DMS 273 (cell line): Measurements from ENCODE around the gene LRP11.
"Not testable (repeated sequence)": the region's sequence is repeated elsewhere in the genome, so short reads cannot be mapped to it uniquely, and the experiment has no call there.

Source experiments
- DNase-seq: peaks from one replicate; lab custom pipeline; 2025; ENCODE audit not compliant: unreplicated experiment; lab: John Stamatoyannopoulos, UW

LRP11 gene, protein sequence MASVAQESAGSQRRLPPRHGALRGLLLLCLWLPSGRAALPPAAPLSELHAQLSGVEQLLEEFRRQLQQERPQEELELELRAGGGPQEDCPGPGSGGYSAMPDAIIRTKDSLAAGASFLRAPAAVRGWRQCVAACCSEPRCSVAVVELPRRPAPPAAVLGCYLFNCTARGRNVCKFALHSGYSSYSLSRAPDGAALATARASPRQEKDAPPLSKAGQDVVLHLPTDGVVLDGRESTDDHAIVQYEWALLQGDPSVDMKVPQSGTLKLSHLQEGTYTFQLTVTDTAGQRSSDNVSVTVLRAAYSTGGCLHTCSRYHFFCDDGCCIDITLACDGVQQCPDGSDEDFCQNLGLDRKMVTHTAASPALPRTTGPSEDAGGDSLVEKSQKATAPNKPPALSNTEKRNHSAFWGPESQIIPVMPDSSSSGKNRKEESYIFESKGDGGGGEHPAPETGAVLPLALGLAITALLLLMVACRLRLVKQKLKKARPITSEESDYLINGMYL

DNA sequence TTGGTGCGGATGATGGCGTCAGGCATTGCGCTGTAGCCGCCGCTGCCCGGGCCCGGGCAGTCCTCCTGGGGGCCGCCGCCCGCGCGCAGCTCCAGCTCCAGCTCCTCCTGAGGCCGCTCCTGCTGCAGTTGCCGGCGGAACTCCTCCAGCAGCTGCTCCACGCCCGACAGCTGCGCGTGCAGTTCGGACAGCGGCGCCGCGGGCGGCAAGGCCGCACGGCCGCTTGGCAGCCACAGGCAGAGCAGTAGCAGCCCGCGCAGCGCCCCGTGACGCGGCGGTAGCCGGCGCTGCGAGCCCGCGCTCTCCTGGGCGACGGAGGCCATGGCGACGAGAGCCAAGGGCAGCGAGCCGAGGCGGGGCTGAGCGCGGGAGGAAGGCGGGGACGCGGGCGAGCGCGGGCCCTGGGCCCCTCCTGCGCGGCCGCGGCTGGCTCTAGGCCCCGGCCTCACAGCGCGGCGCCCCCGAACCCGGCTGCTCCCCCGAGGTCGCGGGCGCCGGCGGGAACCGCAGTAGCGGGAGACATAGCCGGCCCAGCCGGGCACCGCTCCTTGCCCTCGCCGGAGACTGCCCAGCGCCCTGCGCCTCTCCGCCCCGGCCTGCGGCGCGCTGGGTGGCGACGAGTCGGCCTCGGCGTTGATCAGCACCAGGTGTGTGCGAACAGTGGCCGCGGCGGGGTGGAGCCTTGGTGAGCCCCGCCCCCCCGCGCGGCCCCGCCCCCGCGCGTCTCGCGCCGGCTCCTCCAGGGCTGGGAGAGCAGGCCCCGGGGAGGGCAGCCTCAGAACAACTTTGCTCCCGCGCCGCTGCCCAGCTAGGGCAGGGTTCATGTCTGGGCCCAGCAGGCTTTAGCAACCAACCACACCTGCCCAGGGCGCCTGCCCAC lies at the start of gene LRP11:
Gene LRP11 (minus strand): TSS at position 662 of the 880 bp plus-strand sequence. CDS start 339 bp downstream, at position 323.
- DNase-seq: peak; percentile 92

DNA sequence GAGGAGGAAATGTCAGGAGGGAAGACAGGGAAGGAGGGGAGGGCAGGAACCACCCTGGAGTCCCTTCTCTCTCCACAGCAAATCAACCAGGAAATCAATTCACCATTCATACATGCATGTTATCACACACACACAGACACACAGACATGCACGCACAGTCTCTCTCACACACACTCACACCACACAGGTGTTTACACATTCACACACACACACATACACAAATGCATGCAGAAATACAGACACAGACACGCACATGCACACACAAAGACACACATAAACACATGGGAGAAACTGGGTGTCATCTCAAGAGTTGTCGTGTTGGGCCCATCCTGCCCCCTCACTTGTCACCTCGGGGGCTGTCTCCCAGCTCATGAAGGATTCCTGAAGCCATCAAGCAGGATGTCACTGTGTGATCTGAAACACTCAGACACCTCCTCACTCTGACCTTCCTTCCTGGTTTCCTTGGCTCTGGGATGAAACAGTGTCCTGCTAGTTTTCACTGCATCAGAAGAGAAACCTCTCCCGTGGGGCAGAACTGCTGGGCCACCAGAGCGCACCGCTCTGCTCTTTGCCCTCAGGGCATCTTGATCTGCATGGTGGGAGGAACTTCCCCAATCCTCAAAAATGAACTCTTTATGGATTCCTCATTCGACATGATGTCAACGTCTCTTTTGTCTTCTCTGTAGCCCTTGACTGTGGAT lies 49.5 kb upstream of the LRP11 start:
- DNase-seq: no peak

DNA sequence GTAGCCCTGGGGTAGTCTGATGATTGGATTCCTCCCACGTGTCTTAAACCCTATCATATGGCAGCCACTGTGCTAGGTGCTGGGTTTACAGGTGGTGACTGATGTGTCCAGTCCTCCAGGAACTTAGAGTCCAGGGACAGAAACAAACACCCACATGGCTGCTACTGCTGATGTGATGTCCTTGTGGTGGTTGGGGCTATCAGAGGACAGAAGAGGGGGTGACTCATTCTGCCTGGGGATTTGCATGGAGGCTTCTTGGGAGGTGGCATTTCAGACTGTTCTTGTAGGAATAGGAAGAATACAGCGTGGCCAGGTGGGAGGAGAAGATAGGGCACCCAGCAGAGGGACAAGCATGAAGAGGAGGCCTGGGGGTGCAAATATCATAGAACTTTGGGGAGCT lies 48.9 kb upstream of the LRP11 start:
- no peak for DNase-seq

DNA sequence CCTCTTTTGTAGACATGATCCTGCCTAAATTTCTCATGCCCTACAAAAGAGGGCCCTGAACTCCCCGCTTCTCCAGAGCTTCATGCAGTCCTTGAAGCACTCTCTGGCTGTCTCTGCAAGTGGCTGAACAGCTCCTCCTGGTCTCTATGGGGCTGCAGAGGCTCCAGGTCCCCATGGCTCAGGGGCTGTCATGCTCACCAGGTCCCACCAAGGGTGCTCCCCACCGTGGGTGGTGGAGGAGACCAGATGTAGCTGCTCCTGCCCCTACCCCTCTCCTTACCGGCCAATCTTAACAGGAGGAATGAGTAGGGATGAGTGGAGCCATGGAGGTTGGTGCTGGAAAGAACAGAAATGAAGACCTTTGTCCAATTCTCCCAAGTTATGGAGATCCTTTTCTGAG lies 48.5 kb upstream of the LRP11 start:
- not testable (repeated sequence) for DNase-seq

DNA sequence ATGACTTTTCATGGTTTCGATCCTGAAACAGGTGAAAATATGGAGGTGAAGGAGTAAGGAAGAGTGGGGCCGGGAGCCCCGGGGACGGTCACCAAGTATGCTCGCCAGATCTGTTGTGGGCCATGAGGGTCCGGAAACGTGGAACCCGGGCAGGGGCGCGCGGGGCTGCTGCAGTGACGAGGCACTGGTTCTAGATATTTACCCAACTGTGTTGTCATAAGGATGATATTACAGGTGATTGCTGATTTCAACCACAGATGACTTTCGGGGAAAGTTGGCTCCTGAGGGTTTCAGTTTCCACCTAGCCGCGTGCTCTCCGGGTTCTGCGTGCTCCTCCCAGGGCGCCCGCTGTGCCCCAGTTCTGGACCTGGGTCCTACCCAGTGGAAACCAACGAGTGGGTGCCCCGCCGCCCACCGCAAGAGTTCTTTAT lies 46.6 kb upstream of the LRP11 start:
- no peak for DNase-seq

DNA sequence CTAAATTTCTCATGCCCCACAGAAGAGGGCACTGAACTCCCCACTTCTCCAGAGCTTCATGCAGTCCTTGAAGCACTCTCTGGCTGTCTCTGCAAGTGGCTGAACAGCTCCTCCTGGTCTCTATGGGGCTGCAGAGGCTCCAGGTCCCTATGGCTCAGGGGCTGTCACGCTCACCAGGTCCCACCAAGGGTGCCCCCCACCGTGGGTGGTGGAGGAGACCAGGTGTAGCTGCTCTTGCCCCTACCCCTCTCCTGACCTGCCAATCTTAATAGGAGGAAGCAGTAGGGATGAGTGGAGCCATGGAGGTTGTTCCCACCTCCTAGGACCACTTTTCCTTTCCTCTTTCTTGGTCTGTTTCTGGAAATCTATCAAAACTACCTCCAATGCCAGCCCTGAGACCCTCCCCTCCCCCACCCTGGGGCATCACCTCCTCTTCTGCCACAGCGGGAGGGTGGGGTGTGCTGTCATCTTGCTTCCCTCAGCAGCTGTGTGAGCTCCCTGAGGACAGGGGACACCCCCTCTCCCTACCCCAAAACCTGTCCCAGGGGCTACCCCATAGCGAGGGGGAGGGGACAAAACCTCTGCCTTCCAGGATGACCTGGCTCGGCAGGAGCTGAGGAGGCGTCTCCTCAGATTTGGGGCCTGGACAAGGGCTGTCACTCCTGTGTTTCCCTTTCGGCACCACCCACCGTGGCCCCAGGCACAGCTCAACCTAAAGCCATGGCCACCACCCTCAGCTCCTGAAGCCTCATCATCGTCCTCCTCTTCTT lies 45.7 kb upstream of the LRP11 start:
- DNase-seq: no peak

DNA sequence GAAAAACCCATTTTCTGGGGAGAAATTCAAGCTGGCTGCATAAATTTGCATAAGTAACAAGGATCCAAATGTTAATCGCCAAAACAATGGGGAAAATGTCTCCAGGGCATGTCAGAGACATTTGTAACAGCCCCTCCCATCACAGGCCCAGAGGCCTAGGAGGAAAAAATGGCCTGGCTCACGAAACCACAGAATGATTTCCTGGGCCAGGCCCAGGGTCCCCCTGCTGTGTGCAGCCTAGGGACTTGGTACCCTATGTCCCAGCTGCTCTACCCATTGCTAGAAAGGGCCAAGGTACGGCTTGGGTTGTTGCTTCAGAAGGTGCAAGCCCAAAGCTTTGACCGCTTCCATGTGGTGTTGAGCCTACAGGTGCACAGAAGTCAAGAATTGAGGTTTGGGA lies 44.3 kb upstream of the LRP11 start:
- not testable (repeated sequence) for DNase-seq

DNA sequence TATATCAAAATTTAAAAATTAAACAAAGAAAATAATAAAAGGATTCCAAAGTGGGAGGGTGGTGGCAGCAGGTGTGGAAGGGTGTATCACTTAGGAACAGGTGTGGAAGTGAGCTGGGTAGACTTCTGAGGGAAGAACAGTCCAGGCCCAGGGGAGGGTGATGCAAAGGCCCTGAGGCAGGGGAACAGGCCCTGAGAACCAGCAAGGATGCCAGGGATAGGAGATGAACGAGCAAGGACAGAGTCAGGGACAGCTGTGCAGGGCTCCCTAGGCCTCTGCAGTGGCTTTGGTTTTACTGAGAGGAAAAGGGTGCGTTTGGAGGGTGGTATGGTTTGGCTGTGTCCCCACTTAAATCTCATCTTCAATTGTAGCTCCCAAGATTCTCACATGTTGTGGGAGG lies 43.2 kb upstream of the LRP11 start:
- no peak for DNase-seq

DNA sequence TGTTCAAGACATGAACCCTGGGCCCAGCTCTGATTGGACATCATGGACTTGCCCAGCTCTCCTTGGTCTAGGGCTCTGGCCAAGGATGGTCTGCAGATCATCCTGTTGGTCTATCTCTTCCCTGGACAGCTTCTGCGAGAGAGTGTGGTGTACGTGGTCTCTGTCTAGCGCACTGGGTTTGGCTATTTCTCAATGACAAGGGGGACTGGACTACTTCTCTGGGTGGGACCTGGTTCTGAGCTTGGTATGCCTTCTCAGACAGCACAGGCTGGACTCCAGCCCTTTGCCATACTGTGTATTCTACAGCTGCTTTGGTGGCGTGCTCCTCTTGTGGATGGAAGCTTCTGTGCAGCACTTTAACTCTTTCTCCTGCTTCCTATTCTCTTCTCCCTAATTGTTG lies 42.2 kb upstream of the LRP11 start:
- DNase-seq: no peak

DNA sequence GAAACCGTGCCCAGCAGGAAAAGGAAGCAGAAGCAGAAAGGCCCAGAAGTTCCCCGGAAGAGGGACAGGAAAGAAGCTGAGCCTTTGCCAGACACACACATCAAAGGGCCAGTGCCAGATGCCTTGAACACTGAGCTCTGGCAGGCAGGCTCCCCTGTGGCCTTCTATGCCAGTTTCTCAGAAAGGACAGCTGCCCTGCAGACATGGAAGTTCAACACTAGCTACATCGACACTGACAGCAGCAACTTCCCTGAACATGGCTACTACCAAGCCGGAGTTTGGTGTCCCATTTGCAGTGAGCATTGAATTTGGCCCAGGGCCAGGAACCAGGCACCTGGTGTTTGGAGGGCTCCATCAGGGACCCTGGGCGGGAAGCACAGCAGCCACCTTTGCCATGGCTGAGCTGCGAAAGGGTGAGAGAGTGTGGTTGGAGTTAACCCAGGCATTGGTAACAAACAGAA lies 41.8 kb upstream of the LRP11 start:
- DNase-seq: peak; percentile 70

DNA sequence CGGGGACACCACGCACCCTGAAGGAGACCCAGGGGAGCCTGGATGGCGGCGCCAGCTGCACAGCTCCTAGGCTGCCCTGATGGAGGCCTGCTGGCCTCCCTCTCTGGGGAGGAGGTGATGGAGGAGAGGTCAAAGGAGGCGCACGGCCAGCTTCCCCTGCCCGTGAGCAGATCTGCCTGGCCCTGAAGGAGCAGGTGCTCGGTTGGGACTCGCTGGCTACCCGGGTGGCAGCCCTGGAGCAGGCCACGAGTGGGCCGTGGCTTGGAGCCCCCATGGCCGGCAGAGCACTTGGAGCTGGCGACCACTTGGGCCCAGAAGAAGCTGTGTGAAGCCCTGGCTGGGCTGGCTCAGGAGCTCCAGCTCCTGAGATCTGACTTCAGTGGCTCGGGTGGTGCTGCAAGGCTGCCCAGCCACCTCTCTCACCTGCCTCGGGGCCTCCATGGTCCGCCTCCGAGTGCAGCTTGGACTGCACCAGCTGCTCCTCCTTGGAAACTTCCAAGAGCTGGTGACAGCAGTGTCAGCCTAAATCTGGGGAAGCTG lies 41.3 kb upstream of the LRP11 start:
- DNase-seq: no peak

DNA sequence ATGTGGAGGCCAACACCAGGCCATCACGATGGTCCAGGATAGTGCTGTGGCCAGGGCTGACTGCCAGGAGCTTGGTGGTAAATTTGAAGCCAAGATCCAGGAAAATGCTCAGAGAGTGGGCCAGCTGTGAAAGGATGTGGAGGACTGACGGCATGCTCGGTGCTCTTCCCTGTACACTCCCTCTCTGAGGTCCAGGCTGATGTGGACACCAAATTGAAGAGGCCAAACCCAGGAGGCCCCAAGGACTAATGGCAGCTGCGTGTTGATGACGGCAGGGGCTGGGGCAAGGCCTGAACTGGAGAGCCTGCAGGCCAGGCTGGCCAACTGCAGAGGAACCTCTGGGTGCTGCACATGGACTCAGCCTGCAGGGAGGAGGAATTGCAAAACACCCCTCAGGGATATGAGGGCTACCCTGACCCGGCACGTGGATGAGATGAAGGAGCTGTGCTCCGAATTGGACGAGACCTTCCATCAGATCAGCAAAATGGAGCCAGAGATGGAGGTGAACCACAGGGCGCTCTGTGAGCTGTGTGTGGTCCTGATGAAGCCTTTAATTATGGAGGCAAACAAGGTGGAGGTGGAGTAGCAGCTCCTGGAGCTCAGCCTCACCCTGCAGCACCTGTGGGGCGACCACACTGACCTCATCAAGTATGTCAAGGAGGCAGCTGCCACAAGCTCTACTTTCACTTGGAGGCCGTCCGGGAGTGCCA lies 40.7 kb upstream of the LRP11 start:
- DNase-seq: no peak

DNA sequence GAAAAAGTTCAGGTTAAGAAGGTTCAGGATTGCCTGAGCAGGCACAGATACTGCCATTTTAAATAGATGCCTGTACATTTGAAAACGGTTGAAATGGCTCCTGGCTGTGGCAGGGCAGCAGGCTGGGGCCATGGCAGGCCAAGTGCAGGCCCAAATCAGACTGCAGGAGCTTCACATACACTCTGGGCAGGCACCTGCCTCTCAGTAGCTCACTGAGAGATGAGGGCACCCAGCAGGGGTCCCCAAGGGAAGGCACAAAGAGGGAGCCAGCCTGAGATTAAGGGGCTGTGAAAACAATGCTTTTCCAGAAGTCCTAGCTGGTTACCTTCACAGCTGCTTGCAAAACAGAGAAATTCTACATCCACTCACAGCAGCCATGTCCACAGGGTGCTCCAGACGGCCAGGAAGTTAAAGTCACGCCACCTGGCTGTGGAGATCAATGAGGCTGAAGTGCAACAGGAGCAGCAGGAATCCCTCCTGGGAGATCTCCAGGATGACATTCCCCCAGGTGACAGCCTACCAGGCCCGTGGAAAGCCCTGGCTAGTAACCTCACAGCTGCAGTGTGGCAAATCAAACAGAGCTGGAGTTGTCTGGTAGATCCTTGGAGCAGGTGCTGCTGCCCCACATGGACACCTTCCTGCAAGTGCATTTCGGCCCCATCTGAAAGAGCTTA lies 39.9 kb upstream of the LRP11 start:
- no peak for DNase-seq

DNA sequence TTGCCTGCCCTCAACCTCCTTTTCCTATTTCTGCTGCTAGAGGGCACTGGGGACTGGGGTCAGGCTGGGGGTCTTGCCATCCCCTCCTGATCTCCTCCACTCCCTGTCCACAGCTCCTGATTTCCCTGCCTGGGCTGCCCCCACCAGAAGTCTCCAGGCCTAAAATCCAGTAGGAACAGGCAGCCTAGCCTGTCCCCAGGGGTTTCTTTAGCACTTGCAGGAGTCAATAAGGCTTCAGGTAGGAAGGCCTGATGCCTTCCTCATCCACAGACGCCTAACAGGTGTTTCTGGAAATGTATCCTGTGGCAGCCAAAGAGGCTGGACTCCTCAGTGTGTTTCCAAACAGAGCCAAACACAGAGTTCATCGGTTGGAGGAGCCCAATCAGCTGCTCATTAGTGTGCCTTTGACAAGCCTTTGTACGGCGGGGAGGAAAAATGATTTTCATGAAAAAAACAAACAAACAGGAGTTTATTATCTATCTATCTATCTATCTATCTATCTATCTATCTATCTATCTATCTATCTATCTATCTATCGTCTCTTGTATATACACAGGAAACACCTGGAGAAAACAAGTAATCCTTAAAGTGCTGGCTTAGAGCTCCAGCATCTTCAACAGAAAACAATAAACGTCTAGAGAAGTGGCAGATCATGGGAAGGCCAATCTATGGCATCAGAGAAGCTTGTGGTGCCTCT lies 37.4 kb upstream of the LRP11 start:
- no peak for DNase-seq

DNA sequence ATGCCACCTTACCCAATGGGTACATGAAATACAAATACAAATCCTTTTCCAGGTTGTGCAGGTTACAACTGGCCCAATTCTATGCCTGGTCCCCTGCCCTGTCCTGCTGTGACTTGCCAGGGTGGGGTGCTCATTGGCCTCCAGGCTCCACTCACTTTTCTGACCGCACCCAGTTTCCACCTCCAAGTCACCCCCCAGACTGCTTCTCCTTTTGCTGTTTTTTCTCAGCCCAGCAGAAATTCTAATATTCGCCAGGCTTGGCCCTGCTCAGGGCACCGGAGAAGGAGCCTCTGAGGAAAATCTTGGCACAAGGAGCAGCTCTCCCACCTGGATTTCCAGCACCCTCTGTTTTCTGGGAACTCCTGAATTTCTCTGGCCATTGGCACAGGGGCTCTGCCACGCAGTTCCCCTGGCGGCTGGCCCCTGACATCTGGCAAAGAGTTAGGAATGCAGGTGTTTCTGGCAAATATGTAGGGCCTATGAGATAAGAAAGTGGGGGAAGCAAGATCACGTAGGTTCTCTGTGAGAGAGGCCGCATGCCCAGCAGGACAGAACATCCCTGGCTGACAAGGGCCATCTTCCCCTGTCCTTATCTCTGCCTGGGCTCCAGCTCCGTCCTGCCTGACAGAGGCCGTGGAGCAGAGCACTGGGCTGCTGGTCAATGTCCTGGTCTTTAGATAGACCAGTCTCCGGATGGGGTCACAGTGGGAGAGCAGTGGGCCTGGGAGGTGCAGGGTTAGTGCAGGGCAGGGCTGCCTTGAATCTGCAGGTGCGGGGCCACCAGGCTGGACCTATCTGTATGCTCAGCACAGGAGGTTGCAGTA lies 36.7 kb upstream of the LRP11 start:
- DNase-seq: no peak

DNA sequence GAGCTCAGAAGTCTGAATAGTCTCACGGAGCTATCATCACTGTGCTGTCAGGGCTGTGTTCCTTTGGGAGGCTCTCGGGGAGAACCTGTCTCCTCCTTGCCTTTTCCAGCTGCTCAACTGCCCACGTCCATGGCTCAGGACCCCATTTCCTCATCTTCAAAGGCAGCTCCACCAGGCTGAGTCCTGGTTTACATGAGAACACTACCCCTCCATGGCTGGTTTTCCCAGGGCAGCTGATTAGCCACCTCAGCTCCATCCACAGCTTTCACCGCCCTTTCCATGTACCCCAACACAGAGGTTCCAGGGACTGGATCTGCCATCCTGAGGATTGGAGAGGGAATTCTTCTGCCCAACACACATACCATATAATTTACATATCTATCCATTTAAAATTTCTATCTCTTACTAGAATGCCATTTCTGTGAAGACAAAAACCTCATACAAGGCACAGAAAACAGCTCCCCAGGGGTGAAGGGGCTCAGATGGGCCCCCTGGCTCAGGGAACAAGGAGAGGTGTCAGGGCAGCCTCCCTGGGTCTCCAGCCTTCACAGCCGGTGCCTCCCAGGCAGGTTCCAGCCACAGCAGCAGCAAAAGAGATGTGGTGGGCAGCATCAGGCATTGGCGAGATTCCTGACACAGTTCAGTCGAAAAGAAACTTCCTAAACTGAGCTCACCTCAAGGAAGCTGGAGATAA lies 35.9 kb upstream of the LRP11 start:
- no peak for DNase-seq

DNA sequence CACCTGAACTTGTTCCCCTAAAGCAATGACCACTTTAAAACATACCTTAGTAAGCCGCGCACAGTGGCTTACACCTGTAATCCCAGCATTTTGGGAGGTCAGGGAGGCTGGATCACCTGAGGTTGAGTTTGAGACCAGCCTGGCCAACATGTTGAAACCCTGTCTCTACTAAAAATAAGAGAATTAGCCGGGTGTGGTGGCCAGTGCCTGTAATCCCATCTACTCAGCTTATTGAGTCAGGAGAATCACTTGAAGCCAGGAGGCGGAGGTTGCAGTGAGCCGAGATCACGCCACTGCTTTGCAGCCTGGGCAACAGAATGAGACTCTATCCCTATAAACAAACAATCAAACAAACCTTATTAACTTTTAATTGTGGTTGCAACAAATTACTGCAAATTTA lies 35.3 kb upstream of the LRP11 start:
- no peak for DNase-seq
